ENCODE measurements around the gene ATG4D. TPM values are rescaled to one million over a fixed set of nuclear protein-coding genes. Genes with fewer than 3 reads are reported as not detected.

ATG4D gene
- total and polyA plus RNA-seq, 7 donors = 11.4 to 82.5 (median 25.5) TPM

DNA sequence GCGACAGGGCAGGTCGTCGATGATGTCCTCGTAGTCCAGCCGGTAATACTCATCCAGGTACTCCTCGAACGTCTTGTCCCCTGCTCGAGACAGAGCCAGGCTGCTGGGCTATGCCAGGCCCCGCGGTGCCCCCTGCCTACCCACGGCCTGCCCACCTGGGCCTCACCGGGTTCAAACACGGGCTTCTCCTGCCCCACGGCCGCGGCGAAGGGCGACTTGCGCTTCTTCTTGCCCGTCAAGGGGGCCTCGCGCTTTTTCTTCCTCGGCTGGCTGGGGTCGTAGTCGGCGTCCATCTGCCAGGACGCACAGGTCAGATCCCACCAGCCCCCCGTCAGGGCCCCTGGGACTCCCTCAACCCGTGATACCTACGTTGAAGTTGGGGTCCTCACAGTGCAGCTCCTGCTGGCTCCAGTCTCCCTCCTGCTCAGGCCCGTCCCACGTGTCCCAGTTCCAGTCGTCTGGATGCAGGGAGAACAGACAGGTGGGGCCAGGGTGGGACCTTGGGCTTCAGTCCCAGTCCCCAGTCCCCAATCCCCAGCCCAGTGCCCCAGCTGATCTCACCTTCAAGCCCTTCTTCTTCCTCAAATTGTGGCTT, 14.0 kb downstream of the ATG4D start:
- H3K27ac ChIP-seq = no peak overlapping the region
- no peak for DNase-seq
- TF ChIP-seq POLR2A (IDR thresholded peaks at IDR 0.05) (no peak), POLR2AphosphoS5 (IDR thresholded peaks at IDR 0.05) (no peak), CTCF (IDR thresholded peaks at IDR 0.05) (no peak), EP300 (IDR thresholded peaks at IDR 0.05) (no peak)
- no peaks in the 10 kb centered on the region for H3K9me3 ChIP-seq
- peaks cover 33 to 92% (median 42%) of the 10 kb centered on the region in 4 donors for H3K36me3 ChIP-seq
- WGBS, 2 donors = 94 to 96% methylated on average over 33 of the region's 33 CpGs
- no peaks in the 10 kb centered on the region for H3K4me1 ChIP-seq
- intact Hi-C loops (cut with DNase I) = no loop called here
- H3K4me3 ChIP-seq = no peak overlapping the region
- H3K27me3 ChIP-seq = no peaks in the 10 kb centered on the region

DNA sequence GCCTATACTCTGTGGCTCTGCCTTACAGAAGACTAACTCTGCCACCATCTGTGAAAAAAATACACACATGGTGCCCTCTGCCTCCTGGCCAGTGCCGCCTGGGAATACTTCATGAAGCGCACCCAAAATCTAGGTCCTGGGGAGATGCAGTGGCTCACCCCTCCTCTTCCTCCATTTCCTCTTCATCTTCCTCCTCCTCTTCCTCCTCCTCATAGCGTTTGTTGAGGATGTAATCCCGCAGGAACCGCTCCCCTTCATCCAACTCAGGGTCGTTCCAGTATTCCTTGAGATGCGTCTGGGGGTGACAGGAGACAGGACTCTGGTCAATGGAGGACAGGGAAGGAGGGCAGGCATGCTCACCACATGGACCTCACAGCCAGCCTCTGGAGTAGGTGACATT, 16.4 kb downstream of the ATG4D start:
- WGBS, 2 donors = 92% methylated on average over 7 of the region's 7 CpGs
- Histone ChIP-seq H3K27ac (no peak overlapping the region), H3K9me3 (no peaks in the 10 kb centered on the region), H3K27me3 (no peaks in the 10 kb centered on the region), H3K36me3 (peaks cover 20 to 67% (median 25%) of the 10 kb centered on the region in 4 donors), H3K4me1 (peaks cover 0 to 11% (median 6%) of the 10 kb centered on the region in 4 donors), H3K4me3 (no peak overlapping the region)
- TF ChIP-seq POLR2A (IDR thresholded peaks at IDR 0.05) (no peak), CTCF (IDR thresholded peaks at IDR 0.05) (no peak), POLR2AphosphoS5 (IDR thresholded peaks at IDR 0.05) (no peak), EP300 (IDR thresholded peaks at IDR 0.05) (no peak)
- no peak for DNase-seq
- intact Hi-C loops (cut with DNase I) = no loop called here

DNA sequence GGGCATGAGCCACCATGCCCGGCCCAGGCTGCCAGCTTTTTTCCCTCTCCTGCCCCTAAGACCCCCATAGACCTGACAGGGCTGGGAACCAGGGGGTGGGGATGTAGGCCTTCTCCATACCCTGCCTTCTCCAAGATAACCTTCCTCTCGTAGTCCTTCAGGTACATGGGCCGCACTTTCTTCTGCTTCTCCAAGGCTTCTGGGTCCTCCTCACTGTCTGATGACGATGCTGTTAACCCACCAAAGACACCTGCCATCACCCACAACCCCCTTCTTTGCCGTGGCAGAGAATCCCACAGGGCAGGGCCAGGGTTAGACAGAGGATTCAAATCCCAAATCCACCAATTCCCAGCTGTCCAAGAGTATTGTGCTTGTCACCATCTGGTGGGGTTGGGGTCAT, 18.9 kb downstream of the ATG4D start:
- no peak overlapping the region for H3K27ac ChIP-seq
- 89 to 93% methylated on average over 5 of the region's 5 CpGs for WGBS, 2 donors
- H3K4me3 ChIP-seq = no peak overlapping the region
- H3K27me3 ChIP-seq = no peaks in the 10 kb centered on the region
- no peak for DNase-seq
- H3K36me3 ChIP-seq = peaks cover 15 to 42% (median 24%) of the 10 kb centered on the region in 4 donors
- H3K4me1 ChIP-seq = peaks cover 0 to 29% (median 23%) of the 10 kb centered on the region in 4 donors
- H3K9me3 ChIP-seq = no peaks in the 10 kb centered on the region
- intact Hi-C loops (cut with DNase I) = no loop called here
- TF ChIP-seq POLR2AphosphoS5 (IDR thresholded peaks at IDR 0.05) (no peak), CTCF (IDR thresholded peaks at IDR 0.05) (no peak), POLR2A (IDR thresholded peaks at IDR 0.05) (no peak), EP300 (IDR thresholded peaks at IDR 0.05) (no peak)

DNA sequence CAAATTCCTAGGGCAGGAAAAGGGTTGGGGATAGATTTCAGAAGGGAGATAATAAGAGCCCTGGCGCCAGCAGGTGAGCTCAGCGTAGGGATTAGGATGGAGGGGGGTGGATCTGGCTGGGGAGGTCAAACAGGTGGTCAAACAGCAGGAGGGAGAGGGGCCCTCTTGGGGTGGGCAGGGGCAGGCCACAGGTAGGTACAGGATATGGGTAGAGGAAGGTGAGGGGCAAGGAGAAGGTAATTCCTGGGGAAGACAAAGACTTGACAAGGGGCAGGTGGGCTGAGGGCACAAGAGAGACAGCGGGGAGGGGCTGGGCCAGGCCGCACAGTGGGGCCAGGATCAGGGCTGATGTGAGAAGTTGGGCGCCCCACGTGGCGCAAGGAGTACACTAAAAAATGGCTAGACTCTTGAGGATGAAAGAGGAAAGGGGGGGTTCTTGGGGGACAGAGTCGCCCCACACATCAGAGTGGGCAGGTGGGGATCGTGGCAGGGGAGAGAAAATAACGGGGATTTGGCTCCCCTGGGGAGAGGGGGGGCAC, 21.4 kb downstream of the ATG4D start:
- Histone ChIP-seq H3K27me3 (no peaks in the 10 kb centered on the region), H3K4me1 (peaks cover 0 to 46% (median 39%) of the 10 kb centered on the region in 4 donors), H3K27ac (peak overlapping the region; percentile 82 to 94 (median 90)), H3K36me3 (peaks cover 2 to 18% (median 9%) of the 10 kb centered on the region in 4 donors), H3K4me3 (peak overlapping the region; percentile 61 to 95 (median 84)), H3K9me3 (no peaks in the 10 kb centered on the region)
- DNase-seq = peak; percentile 77
- intact Hi-C loops (cut with DNase I) = loop anchor here (5.0 kb wide), 1 partner anchor 163 kb away; the partner anchor contains the start of gene CDC37
- TF ChIP-seq POLR2AphosphoS5 (IDR thresholded peaks at IDR 0.05) (no peak), EP300 (IDR thresholded peaks at IDR 0.05) (no peak), POLR2A (IDR thresholded peaks at IDR 0.05) (no peak), CTCF (IDR thresholded peaks at IDR 0.05) (no peak)
- 11 to 19% methylated on average over 10 of the region's 10 CpGs for WGBS, 2 donors

Data from sigmoid colon (tissue), 7 donors.